ENCODE results near the gene FXYD1. TPM values are rescaled to one million over a fixed set of nuclear protein-coding genes. Genes with fewer than 3 reads are reported as not detected.

The FXYD1 gene
- total RNA-seq, 1 experiment from 2014 or later = not detected

GRCh38 chr19:35184267-35184666 is 45.6 kb downstream of the FXYD1 start:
- no peaks in the 10 kb centered on the region for H3K4me1 ChIP-seq (ENCODE audit: control insufficient read depth, insufficient read depth, low read length)
- H3K4me3 ChIP-seq (ENCODE audit: low read depth in 2 of 2, low read length in 2 of 2) = no peak overlapping the region
- in situ Hi-C loops (cut with HindIII; ENCODE audit: low pct_unique_long_range_greater_than_20kb, low sequenced_read_pairs) (no loop called here), intact Hi-C loops (cut with micrococcal nuclease; ENCODE audit: unreplicated experiment) (no loop called here)
- no peaks in the 10 kb centered on the region for H3K36me3 ChIP-seq (ENCODE audit: control insufficient read depth, insufficient read depth, low read length)
- H3K27ac ChIP-seq (ENCODE audit: low read length) = no peak overlapping the region
- TF ChIP-seq REST (IDR thresholded peaks at IDR 0.05; ENCODE audit: insufficient read depth in 1 of 2, low read depth in 2 of 2, low read length in 1 of 2) (no peak), POLR2AphosphoS5 (IDR thresholded peaks at IDR 0.05; ENCODE audit: low read depth, low read length) (no peak), SIN3A (IDR thresholded peaks at IDR 0.05; ENCODE audit: borderline replicate concordance, insufficient read depth, low read depth, low read length) (no peak), TCF7L2 (IDR thresholded peaks at IDR 0.05; ENCODE audit: low read depth, low read length) (no peak)
- TF ChIP-seq, protein P1, sequence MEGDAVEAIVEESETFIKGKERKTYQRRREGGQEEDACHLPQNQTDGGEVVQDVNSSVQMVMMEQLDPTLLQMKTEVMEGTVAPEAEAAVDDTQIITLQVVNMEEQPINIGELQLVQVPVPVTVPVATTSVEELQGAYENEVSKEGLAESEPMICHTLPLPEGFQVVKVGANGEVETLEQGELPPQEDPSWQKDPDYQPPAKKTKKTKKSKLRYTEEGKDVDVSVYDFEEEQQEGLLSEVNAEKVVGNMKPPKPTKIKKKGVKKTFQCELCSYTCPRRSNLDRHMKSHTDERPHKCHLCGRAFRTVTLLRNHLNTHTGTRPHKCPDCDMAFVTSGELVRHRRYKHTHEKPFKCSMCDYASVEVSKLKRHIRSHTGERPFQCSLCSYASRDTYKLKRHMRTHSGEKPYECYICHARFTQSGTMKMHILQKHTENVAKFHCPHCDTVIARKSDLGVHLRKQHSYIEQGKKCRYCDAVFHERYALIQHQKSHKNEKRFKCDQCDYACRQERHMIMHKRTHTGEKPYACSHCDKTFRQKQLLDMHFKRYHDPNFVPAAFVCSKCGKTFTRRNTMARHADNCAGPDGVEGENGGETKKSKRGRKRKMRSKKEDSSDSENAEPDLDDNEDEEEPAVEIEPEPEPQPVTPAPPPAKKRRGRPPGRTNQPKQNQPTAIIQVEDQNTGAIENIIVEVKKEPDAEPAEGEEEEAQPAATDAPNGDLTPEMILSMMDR (IDR thresholded peaks at IDR 0.05) = no peak
- CTCF ChIA-PET = no interaction called here
- H3K27me3 ChIP-seq (ENCODE audit: control insufficient read depth, insufficient read depth, low read length) = no peaks in the 10 kb centered on the region
- POLR2A ChIA-PET = no interaction called here
- ATAC-seq = no peak
- no peak for DNase-seq (ENCODE audit: low read depth, low spot score)
- BruUV-seq (replicated peaks) = no TSS peak
- H3K9me3 ChIP-seq (ENCODE audit: control insufficient read depth, insufficient read depth, low read depth, low read length) = no peaks in the 10 kb centered on the region

- H3K9me3 ChIP-seq (ENCODE audit: control insufficient read depth, insufficient read depth, low read depth, low read length) = no peaks in the 10 kb centered on the region
- intact Hi-C loops (cut with micrococcal nuclease; ENCODE audit: unreplicated experiment) = no loop called here
- no peak for TF ChIP-seq REST (IDR thresholded peaks at IDR 0.05; ENCODE audit: insufficient read depth in 1 of 2, low read depth in 2 of 2, low read length in 1 of 2)
- TF ChIP-seq TCF7L2 (IDR thresholded peaks at IDR 0.05; ENCODE audit: low read depth, low read length) = no peak
- no peak for TF ChIP-seq POLR2AphosphoS5 (IDR thresholded peaks at IDR 0.05; ENCODE audit: low read depth, low read length)
- TF ChIP-seq SIN3A (IDR thresholded peaks at IDR 0.05; ENCODE audit: borderline replicate concordance, insufficient read depth, low read depth, low read length) = no peak
- ChIA-PET POLR2A (no interaction called here), CTCF (no interaction called here)
- H3K4me1 ChIP-seq (ENCODE audit: control insufficient read depth, insufficient read depth, low read length) = no peaks in the 10 kb centered on the region
- no peak for DNase-seq (ENCODE audit: low read depth, low spot score)
- no peak overlapping the region for H3K4me3 ChIP-seq (ENCODE audit: low read depth in 2 of 2, low read length in 2 of 2)
- H3K27ac ChIP-seq (ENCODE audit: low read length) = no peak overlapping the region
- H3K27me3 ChIP-seq (ENCODE audit: control insufficient read depth, insufficient read depth, low read length) = no peaks in the 10 kb centered on the region
- in situ Hi-C loops (cut with HindIII; ENCODE audit: low pct_unique_long_range_greater_than_20kb, low sequenced_read_pairs) = no loop called here
- H3K36me3 ChIP-seq (ENCODE audit: control insufficient read depth, insufficient read depth, low read length) = no peaks in the 10 kb centered on the region
- no peak for ATAC-seq
- BruUV-seq (replicated peaks) = no TSS peak
Measured at GRCh38 chr19:35184884-35185283, 46.3 kb downstream of the FXYD1 start.

Other genes with a start within 250 kb of the FXYD1 start
- gene ZNF30, start 211.9 kb upstream of the FXYD1 start, total RNA-seq (2021; ENCODE audit: unreplicated experiment) = 5.3 TPM
- gene ZNF792, start 174.6 kb upstream of the FXYD1 start, total RNA-seq (2021; ENCODE audit: unreplicated experiment) = 1.8 TPM
- gene GRAMD1A, start 138.5 kb upstream of the FXYD1 start, total RNA-seq (2021; ENCODE audit: unreplicated experiment) = 69.9 TPM
- 4.6 TPM for gene SCN1B, start 108.4 kb upstream of the FXYD1 start, total RNA-seq (2021; ENCODE audit: unreplicated experiment)
- 0.08 TPM for gene HPN, start 97.1 kb upstream of the FXYD1 start, total RNA-seq (2021; ENCODE audit: unreplicated experiment)
- not detected for gene FXYD3, start 23.0 kb upstream of the FXYD1 start, total RNA-seq (2021; ENCODE audit: unreplicated experiment)
- gene LGI4, start 3.8 kb upstream of the FXYD1 start, total RNA-seq (2021; ENCODE audit: unreplicated experiment) = 0.18 TPM
- gene FXYD7, start 4.4 kb downstream of the FXYD1 start, total RNA-seq (2021; ENCODE audit: unreplicated experiment) = not detected
- 33.6 TPM for gene FXYD5, start 15.9 kb downstream of the FXYD1 start, total RNA-seq (2021; ENCODE audit: unreplicated experiment)
- gene FAM187B, start 89.9 kb downstream of the FXYD1 start, total RNA-seq (2021; ENCODE audit: unreplicated experiment) = not detected
- gene LSR, start 110.2 kb downstream of the FXYD1 start, total RNA-seq (2021; ENCODE audit: unreplicated experiment) = 64.7 TPM
- 121 TPM for gene USF2, start 130.1 kb downstream of the FXYD1 start, total RNA-seq (2021; ENCODE audit: unreplicated experiment)
- 0.31 TPM for gene HAMP, start 143.7 kb downstream of the FXYD1 start, total RNA-seq (2021; ENCODE audit: unreplicated experiment)
- gene MAG, start 153.3 kb downstream of the FXYD1 start, total RNA-seq (2021; ENCODE audit: unreplicated experiment) = not detected
- 0.74 TPM for gene CD22, start 190.4 kb downstream of the FXYD1 start, total RNA-seq (2021; ENCODE audit: unreplicated experiment)
- gene FFAR1, start 209.1 kb downstream of the FXYD1 start, total RNA-seq (2021; ENCODE audit: unreplicated experiment) = not detected
- gene FFAR3, start 219.6 kb downstream of the FXYD1 start, total RNA-seq (2021; ENCODE audit: unreplicated experiment) = not detected
- not detected for gene GPR42, start 232.2 kb downstream of the FXYD1 start, total RNA-seq (2021; ENCODE audit: unreplicated experiment)

All from Panc1 (cell line).